AG04450 (cell line): Measurements from ENCODE around the gene MTHFD2L. TPM values are rescaled to one million over a fixed set of nuclear protein-coding genes. Genes with fewer than 3 reads are reported as not detected.

Experiments
- CTCF ChIA-PET: fragments of 300-600, 350-600 bp; formaldehyde crosslinking; extraction: SDS; loops from one replicate; lab custom pipeline; 2022; ENCODE audit warnings: antibody characterized with exemption, inconsistent platforms; lab: Charles Lee
- POLR2A ChIA-PET: fragments of 350-600 bp; formaldehyde crosslinking; extraction: SDS; loops from one replicate; lab custom pipeline; 2021; ENCODE audit warnings: antibody characterized with exemption, inconsistent platforms; lab: Yijun Ruan, JAX
- DNase-seq: peaks from one replicate; pipeline ENCODE4 v3.0.0-alpha.2; 2011; ENCODE audit warnings: low read depth, low spot score
- H3K27ac ChIP-seq: one replicate; pipeline ENCODE4 v1.5.1; 2012; ENCODE audit warnings: low read depth, low read length, control low read depth
- H3K27me3 ChIP-seq: one replicate; pipeline ENCODE4 v1.6.0; 2012; ENCODE audit warnings: low read length; ENCODE audit not compliant: control insufficient read depth, insufficient read depth
- H3K4me3 ChIP-seq: 2 replicates; pipeline ENCODE4 v1.5.1; 2011; ENCODE audit warnings: mild to moderate bottlenecking, low read depth, low read length, control low read depth
- H3K9me3 ChIP-seq: 2 replicates; pipeline ENCODE4 v1.5.1; 2012; ENCODE audit warnings: low read length; ENCODE audit not compliant: control insufficient read depth, insufficient read depth
- CTCF ChIP-seq: IDR thresholded peaks from 2 replicates; pipeline ENCODE4 v1.5.1; 2011; ENCODE audit warnings: low read depth, low read length, control low read depth, inconsistent platforms
- polyA plus RNA-seq: library from polyadenylated mRNA; depleted of rRNA; stranded (reverse); fragments of >200 nt; gene quantifications from 2 replicates; pipeline ENCODE4 v1.2.3, GENCODE V29; 2011

The MTHFD2L gene
- polyA plus RNA-seq, 1 experiment = 6.2 TPM

- no peak for DNase-seq
- TF ChIP-seq CTCF = no peak
- no peak overlapping the region for H3K4me3 ChIP-seq
- H3K27me3 ChIP-seq = no peaks in the 10 kb centered on the region
- POLR2A ChIA-PET = no interaction called here
- no peak overlapping the region for H3K27ac ChIP-seq
- CTCF ChIA-PET = interaction anchor here (1.1 to 1.9 kb wide), 2 partner anchors 8 to 9 kb away, joined by 3 to 12 read pairs; no protein-coding TSS in a partner anchor
- no peaks in the 10 kb centered on the region for H3K9me3 ChIP-seq
Observed at GRCh38 chr4:74181219-74181618, 23.3 kb downstream of the MTHFD2L start.

DNA sequence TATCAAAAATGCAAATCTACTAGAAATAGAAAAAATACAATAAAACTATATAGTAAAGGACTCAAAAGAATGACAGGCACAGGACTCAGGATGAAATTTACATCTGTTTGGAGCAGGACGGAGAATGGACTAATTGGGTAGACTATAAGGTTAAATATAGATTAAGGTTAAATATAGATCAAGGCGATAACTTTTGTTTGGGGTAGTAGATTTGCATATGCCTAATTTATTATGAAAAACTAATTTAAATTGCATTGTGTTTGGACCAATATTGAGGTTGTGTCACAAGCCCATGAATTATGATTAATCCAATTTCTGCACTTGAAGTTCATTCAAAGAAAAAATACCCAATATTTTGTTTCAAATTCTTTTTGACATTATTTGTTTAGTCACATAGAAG lies 31.0 kb downstream of the MTHFD2L start:
- no peaks in the 10 kb centered on the region for H3K27me3 ChIP-seq
- no peak overlapping the region for H3K4me3 ChIP-seq
- H3K9me3 ChIP-seq = no peaks in the 10 kb centered on the region
- TF ChIP-seq CTCF = no peak
- DNase-seq = no peak
- CTCF ChIA-PET = interaction anchor here (0.5 to 3.7 kb wide), 36 partner anchors 9 to 999 kb away, joined by 3 to 76 read pairs (median 4); partner anchors contain the start of gene EPGN
- H3K27ac ChIP-seq = no peak overlapping the region
- POLR2A ChIA-PET = no interaction called here

DNA sequence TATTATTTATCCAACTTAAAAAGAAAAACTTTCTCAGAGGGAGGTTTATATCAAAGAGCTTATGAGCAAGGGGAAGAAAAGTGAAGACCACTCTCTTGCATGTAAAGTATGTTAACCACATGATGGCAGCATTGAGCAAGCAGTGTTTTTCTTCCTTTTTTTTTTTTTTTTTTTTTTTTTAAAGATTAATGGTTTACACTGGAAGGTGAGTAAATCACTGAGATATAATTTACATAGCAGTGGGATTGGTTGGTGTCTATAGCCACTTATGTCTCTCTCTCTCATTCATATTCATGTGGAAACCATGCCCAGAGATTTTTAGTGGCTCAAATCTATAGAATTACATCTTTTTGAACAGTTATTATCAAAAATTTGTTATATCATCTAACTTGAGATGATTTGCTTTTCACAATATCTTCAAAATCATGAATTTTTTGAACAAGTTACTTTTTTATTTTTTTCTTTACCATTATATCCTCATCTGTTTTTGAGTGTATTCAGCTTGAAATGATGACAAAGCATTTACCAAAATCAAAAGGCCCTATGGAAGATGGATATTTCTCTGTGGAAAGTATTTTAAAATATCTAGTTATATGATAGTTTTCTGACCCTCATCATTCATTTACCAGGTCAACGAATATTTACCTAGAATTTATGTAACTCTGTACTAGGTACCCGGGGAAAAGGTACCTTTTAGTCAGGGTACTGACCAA lies 31.6 kb downstream of the MTHFD2L start:
- H3K4me3 ChIP-seq = no peak overlapping the region
- peak; percentile 15 for DNase-seq
- H3K9me3 ChIP-seq = no peaks in the 10 kb centered on the region
- no peak overlapping the region for H3K27ac ChIP-seq
- ChIA-PET CTCF (interaction anchor here (0.5 to 3.7 kb wide), 37 partner anchors 8 to 999 kb away, joined by 3 to 76 read pairs (median 4); partner anchors contain the start of gene EPGN), POLR2A (no interaction called here)
- peak; percentile 74 for TF ChIP-seq CTCF
- H3K27me3 ChIP-seq = no peaks in the 10 kb centered on the region

GRCh38 chr4:74190332-74190731 lies 32.4 kb downstream of the MTHFD2L start:
- no peak overlapping the region for H3K27ac ChIP-seq
- POLR2A ChIA-PET = no interaction called here
- no peak for DNase-seq
- CTCF ChIA-PET = interaction anchor here (0.6 to 3.7 kb wide), 7 partner anchors 10 to 484 kb away, joined by 3 to 76 read pairs (median 7); partner anchors contain the start of gene EPGN
- no peak for TF ChIP-seq CTCF
- H3K27me3 ChIP-seq = no peaks in the 10 kb centered on the region
- no peak overlapping the region for H3K4me3 ChIP-seq
- no peaks in the 10 kb centered on the region for H3K9me3 ChIP-seq

DNA sequence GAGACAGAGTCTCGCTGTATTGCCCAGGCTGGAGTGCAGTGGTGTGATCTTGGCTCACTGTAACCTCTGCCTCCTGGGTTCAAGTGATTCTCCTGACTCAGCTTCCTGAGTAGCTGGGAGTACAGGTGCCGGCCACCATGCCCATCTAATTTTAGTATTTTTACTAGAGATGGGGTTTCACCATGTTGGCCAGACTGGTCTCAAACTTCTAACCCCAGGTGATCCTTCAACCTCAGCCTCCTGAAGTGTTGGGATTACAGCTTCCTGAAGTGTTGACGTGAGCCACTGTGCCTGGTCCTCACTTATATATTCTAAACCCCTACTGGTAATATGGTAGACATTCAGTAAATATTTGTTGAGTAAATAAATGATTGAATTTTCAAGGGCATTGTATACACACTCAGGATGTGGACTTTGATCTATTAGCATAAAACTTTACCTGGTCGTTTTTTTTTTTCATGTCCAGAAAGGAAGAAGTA lies 33.0 kb downstream of the MTHFD2L start:
- H3K27ac ChIP-seq = no peak overlapping the region
- POLR2A ChIA-PET = no interaction called here
- CTCF ChIA-PET = interaction anchor here (1.2 to 3.7 kb wide), 4 partner anchors 10 to 484 kb away, joined by 3 to 76 read pairs (median 24); partner anchors contain the start of gene EPGN
- no peaks in the 10 kb centered on the region for H3K9me3 ChIP-seq
- no peaks in the 10 kb centered on the region for H3K27me3 ChIP-seq
- TF ChIP-seq CTCF = no peak
- no peak for DNase-seq
- no peak overlapping the region for H3K4me3 ChIP-seq
